SW 1271 (cell line): Measurements from ENCODE around the gene HRH3.

Experiments used
- DNase-seq, 2 experiments: peaks; one replicate each; lab custom pipeline; 2025; lab: John Stamatoyannopoulos, UW

The HRH3 gene

DNA sequence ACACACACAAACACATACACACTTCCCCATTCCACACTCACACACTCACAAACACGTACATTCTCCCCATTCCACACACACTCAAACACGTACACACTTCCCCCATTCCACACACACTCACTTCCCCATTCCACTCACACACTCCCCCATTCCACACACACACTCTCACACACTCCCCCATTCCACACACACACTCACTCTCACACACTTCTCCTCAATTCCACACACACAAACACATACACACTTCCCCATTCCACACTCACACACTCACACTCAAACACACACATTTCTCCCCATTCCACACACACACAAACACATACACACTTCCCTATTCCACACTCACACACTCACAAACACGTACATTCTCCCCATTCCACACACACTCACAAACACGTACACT is 9.6 kb upstream of the HRH3 start:
- DNase-seq, result no peak

DNA sequence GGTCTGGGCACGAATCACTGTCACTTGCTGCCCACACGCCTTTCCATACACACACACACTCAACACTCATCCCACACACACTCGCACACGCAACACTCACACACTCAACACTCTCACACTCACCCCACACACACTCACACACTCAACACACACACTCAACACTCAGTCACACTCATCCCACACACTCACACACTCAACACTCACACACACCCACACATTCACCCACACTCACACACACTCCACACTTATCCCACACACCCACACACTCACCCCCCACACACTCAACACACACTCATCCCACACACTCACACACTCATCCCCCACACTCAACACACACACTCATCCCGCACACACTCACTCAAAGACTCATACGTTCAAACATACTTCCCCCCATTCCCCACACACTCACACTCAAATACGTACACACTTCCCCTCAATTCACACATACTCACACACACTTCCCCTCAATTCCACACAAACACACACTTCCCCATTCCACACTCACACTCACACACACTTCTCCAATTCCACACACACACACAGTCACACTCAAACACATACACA is 9.0 kb upstream of the HRH3 start:
- DNase-seq, result no peak

DNA sequence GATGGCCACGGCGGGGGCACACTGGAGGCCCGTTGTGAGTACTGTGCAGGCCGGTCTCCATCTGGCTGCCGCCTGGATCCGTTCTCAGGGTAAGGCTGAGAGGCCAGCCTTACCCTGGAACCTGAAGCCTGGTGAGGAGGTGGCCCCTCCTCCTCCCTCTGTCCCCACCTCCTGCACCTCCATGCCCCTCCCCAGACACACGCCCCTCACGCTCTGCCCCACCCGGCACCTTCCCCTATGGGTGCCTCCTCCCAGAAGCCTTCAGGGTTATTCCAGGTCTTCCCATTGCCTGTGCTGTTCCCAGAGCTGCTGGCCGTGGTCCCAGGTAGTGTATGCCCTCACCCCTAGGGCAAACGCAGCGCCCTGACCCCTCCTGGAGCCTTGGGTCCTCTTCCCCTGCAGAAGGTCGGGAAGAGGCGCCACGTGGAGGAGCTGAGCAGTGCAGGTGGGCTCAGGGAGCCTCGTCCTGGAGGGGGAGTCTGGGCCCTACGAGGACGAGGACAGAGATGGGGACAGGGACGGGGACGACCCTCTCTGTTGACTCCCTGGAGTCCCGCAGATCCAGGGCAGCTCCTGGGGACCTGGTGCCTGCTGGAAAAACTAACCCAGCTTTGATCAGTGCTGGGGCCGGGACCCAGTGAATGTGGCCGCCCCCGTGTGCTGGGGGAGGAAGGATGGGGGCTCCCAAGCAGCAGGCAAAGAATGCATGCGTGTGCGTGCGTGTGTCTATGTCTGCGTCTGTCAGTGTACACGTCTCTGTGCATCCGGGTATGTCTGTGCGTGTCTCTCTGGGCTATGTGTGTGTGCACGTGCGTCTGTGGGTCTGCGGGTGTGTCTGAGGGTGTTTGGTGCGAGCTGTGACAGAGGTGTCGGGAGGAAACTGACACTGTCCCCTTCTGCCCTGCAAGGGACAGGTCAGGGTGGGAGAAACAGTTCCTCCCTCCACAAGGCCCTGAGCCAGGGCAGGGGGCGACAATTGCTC is 8.2 kb upstream of the HRH3 start:
- DNase-seq, result no peak

DNA sequence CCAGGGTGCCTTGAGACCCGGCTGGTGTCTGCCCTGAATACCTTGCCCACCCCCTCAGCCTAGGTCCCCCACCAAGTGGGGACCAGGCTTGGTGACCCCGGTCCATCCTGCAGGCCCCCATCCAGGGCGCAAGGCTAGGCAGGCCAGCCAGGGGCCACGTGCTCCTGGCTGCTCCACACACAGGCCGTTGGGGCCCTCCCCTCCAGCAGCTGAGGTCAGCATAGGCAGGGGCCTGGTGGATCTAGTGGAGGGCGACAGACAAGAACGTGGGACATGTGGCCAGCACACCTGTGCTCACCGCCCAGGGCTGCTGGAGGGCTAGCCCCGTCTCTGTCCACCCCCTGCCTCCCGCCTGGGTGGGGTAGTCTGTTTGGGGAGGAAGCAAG is 7.5 kb upstream of the HRH3 start:
- no peak for DNase-seq

DNA sequence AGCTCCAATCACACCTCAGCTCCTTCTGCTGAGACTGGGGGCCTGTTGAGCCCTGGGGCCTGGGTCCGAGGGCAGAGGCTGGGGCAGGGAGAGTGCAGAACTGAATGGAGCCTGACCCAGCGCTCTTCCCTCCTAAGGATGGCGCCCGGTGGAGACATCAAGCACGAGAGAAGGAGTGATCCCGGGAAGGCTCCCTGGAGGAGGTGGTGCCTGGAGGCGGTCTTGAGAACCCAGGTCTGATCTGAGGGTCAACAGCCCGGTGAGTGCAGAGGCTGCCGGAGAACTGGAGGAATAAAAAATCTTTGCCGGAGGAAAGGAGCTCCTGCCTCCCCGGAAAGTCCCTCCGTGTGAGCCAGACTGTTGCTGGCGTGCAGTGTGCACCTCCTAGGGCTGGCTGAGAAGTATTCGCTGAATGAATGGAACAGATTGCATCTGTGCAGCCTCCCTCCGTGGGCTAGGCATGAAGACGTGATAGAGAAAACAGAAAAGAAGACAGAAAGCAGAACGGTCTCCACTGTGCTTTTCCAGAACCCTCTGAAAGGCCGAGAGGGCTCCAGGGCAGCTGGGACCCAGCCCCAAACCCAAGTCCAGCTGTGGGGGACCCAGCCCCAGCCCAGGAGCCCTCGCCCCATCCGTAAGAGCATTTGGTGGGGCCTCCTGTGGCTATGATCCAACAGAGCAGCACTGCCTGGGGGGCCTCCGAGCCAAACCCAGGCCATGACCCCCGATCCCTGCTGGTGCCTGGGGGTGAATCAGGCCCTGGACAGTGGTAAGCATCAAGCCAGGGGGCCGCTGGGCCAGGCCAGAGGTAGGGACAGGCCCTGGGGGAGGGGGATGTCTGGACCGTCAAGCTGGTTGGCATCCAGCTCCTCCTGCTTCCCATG is 6.9 kb upstream of the HRH3 start:
- no peak for DNase-seq

DNA sequence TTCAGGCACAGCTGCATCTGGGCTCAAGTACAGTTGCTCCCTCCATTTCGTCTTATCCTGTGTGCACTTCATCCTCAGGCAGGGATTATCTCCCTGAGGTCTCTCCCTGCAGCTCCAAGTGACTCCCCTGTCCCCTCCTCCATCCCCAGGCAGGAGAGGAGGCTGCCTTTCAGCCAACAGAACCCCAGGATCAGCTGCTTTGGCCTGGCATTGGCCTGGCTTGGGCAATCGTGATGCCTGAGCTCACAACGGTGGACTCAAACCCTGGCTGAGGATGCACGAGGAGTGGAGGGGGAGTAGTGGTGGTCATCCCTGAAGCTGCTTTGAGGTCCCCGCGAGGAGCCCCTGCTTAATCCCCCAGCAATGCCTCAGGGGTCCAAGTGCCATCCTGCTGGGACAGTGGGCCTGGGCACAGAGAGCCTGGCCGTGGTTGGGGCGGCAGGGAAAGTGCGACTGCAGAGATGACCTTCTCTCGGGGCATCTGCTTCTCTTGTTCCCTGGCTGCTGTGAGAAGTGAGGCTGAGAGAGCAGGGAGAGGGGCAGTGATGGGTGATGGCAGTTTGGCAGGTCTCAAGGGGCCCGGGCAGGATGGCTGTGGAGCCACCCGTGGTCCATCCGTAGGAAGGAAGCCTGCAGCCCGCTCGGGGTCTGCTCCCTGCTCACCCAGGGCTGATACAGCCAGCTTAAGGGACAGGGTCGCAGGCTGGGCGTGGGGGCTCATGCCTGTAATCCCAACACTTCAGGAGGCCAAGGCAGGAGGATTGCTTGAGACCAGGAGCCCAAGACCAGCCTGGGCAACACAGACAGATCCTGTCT is 6.0 kb upstream of the HRH3 start:
- DNase-seq, result no peak

DNA sequence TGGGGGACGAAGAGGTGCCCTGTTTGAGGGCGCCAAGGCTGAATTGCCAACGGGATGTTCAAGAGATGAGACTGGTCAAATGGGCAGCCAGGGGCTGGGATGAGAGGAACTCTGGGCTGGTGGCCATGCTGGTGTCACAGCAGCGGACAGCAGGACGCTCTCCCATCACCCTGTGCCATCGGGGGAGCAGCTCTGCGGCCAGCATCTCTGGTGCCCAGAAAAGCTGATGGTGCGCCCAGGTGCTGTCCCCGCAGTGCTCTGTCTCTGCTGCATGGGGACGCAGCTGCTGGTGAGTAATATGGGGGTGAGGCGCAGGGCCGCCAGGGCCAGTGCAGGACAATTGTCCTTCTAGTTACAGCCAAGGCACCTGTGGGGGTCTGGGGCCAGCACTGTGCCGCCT is 4.9 kb upstream of the HRH3 start:
- DNase-seq, result no peak

DNA sequence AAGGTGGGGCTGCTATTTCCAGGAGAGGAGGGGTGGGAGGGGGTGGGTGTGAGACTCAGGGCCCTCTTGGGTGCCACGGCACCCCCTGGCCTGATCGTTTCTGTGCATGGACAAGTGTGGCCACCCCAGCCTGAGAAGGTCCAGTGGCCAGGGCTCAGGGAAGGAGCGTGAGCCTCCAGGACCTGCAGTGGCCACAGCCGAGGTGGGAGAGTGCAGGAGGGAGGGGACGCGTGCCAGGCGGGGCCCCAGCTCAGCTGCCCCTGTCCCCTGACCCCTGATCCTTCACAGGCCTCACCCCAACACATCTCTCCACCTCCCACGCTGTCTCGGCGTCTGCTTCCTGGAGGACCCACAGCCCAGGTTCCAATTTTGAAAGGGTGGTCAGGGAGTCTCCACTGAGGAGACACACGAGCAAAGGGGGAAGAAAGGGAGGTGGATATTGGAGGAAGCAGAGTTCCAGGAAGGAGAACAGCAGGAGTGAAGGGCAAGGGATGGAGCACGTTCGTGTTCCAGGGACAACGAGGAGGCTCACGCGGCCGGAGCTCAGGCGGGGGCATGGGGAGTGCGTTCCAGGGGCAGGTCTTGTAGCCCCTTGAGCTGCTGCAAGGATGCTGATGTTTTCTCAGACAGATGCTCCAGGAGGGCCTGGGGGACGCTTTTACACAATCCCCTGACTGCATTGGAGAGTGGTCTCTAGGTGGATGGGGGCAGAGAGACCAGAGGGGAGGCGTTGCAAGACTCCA is 4.2 kb upstream of the HRH3 start:
- DNase-seq, result no peak

DNA sequence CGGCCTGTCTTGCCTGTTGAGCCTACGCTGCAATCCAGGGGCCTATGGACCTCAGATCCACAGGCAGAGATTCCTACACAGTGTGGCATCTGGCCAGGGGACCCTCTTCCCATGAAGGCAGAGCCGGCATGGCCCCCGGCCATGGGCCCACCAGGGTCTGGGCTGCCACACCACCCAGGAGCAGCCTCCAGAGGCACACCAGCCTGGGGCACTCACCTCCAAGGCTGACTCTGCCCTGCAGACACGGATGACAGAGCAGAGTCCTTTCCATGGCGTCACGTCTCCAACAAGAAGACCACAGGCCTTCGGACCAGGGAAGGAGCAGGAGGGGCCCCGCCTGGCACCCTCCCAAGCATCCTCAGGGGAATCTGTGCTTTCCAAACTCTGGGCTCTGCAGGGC is 3.5 kb upstream of the HRH3 start:
- DNase-seq, result no peak

DNA sequence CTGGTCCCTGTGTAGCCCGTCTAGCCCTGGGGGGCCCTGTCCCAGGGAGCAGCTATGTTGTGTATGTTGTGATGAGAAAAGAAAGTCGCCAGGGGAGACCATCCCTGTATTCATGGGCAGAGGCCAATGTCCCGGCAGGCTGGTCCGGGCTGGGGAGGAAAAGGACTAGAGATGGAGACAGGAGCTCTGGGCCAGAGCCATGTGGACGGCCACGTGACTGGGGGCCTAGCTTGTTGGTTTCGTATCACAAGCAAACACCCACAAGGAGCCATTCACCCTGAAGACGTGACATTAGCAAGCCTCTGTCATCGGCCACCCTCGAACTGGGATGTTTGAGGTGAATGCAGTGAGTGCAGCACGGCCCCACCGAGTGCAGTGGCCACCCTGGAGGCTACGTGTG is 2.9 kb upstream of the HRH3 start:
- DNase-seq, result no peak

DNA sequence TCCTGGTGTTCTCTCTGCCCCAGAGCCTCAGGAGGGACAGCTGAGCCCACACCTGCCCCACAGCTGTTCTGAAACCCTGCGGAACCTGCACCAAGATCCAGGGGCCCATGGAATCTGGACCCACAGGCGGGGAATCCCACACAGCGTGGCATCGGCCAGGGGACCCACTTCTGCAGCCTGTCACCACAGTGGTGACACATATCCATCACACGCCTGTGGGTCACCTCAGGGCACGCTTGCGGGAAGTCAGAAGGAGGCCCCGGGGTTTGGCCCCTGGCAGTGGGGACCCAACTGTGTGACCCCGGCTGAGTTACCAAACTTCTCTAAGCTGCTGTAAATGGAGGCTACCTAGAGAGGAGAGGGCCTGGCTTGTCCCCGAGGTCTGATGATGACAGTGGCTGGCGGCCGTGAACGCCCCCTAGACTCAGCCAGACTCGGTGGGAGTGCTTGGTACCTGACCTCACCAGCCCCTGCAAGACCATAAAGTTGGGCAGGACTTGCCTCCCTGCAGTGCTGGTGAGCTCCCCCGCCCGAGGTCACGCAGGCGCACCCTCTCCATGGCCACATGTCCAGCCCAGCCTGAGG is 2.3 kb upstream of the HRH3 start:
- no peak for DNase-seq

DNA sequence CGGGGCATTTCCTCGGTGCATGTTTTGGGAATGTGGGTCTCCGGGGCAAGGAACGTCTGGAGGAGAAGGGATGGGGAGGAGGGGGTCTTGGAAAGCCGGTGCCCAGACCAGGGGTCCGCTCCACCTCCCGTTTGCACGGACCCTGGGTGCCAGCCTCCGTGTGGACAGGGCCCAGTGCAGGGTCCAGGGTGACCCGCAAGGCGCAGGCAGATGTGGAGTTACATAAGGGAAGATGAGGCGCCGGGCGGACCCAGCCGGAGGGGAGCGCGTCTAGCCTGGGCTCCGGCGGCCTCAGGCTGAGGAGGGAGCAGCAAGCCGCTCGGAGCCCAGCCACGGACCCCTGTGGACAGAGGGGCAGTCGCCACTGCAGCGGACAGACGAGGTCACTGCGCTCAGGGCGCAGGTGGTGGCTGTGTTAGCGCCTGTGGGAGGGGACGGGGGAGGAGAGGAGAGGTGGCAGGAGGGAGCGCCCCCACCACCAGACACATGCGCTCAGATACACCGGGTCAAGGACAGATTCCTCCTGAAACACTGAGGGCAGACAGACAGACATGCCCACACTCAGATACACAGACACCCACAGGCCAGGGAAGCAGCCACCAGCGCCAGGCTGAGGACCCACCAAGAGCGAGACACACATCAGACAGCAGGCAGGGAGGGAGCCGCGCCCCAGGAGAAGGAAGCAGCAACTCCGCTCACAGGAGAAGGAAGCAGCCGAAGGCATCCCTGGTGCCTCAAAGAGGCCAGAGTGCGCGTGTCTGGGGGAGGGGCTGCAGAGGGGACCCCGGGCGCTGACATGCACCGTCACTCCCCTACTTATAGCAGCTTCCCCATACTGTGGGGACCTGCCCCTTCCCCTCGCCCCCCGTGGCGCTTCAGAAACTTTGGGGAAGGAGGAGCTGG is 839 bp upstream of the HRH3 start:
- no peak for DNase-seq

DNA sequence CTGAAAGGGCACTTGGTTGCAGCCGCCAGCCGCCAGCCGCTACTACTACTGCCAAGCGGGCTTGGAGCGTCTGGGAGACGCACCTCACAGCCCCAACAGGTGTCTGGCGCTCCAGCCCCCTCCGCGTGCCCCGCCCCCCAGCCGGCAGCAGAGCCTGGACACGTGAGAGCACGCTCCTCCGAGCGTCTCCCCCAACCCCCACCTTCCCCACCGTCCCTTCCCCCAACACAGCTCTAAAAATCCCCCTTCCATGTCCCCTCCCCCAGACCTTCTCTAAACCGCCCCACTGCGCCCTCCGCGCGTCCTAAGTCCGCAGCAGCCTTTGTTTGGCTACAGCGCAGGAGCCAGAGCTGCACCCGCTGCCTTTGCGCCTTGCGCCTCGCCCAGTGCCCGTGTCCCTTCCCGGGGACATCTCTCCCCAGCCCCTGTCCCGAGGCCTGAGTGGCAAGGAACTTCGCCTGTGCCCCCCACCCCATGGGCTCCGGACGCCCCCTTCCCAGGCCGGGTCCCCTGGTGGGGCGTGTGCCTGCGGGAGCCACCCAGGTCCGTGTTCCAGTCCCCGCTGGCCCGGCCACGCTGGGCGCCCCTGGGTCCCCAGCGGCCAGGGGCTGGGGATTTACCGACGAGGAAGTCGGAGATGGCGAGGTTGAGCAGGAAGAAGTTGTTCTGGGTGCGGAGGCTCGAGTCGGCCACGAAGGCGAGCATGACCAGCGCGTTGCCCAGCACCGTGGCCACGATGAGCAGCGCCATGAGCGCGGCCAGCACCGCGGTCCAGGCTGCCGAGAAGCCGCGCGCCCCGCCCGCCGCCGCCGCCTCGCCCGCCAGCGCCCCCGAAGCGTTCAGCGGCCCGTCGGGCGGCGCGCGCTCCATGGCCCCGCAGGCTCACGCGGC is 732 bp downstream of the HRH3 start:
- DNase-seq, result no peak

DNA sequence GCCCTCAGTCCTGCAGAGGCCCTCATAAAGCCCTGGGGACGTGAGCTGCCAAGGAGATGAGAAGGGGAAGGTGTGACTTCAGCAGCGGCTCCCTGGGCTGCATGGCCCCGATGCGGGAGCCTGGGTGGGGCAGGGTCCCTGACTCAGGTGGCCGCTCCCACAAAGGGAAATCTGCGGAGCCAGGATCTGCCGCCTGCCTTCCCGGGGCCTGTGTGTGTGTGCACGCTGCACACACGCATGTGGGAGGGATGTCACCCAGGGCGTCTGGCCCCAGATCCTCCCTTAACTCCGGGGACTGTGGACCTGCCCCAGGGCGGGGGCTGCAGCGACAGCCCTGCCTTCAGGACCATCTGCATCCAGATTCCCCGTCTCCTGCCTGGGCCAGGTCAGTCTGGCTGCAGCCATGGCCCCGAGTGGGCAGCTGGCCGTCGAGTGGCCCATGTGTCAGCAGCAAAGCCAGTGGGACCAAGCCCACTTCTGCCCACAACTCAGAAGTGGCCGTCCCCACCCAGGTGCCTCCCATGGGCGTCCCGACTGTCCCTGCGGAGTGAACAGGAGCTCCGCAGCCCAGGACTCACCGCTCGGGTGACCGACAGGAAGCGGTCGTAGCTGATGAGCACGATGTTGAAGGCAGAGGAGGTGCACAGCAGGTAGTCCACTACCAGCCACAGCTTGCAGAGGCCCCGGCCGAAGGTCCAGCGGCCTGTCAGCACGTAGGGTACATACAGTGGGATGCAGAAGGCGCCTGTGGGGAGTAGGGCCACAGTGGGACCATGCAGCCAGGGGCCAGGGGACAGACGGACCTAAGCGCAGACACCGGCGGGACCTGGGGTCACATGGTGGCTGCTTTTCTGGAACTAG is 1.9 kb downstream of the HRH3 start:
- no peak for DNase-seq

DNA sequence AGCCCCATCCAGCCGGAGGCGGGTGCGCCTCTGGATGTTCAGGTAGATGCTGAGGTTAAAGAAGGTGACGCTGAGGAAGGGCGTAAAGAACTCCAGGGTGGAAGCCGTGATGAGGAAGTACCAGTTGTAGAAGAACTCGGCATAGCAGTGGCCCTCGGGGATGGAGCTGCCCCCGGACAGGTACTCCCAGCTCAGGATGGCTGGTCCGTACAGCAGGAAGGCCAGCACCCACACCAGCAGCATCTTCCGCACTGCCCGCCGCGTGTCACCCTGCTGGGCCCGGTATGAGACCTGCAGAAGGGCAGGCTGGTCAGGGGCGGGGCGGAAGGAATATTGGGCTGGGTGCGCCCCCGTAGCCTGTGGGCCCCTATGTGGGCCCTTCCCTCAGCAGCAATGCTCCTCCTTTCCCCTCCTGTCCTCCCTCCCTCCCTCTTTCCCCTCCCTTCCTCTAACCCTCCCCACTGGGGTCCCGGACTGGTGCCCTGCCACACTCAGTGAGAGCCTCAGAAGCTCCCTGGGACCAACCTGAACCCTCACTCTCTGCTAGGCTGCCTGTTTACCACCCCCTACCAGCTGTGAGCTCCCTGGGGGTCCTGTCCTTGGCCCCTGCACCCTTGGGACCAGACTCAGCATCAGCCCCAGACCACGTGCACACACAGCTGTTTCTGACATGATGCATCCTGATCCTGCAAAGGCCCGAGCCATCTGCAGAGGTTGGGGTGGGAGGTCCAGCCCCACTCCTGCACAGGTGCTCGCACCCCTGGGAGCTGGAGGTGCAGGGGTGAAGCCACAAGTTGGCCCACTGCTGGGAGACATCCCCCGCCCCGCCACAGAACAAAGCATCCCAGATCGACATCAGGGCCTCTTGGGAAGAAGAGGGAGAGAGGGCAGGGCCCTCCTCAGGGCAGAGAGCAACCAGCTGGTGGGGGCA is 3.2 kb downstream of the HRH3 start:
- no peak for DNase-seq

DNA sequence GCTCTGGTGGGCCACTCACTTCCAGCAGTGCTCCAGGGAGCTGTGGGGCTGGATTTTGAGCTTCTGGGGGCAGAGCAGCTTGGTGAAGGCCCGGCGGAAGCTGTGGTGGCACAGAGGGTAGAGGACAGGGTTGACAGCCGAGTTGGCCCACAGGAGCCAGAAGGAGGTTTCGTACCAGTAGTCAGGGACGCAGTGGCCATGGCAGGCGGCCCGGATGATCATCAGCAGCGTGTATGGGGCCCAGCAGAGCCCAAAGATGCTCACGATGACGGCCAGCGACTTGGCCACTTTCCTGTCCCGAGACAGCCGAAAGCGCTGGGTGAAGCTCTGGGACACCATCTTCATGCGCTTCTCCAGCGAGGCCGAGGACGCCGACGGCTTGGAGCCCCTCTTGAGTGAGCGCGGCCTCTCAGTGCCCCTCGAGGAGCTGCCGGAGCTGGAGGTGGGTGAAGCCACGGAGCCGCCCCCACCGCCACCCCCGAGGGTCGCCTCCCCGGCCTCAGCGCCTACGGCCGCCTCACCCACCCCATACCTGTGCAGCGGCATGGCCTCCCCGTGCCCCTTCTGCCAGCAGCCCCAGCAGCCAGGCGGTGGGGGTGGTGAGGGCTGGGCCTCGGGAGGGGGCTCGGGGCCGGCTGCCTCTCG is 4.0 kb downstream of the HRH3 start:
- DNase-seq, result no peak
